AG08395 (cell line): ENCODE data around the gene STT3B.
"Not testable (repeated sequence)": the region's sequence is repeated elsewhere in the genome, so short reads cannot be mapped to it uniquely, and the experiment has no call there.

Experiments used
- DNase-seq: peaks from one replicate; pipeline ENCODE4 v3.0.0; 2012; ENCODE audit warnings: mixed read lengths, low spot score

STT3B gene

DNA sequence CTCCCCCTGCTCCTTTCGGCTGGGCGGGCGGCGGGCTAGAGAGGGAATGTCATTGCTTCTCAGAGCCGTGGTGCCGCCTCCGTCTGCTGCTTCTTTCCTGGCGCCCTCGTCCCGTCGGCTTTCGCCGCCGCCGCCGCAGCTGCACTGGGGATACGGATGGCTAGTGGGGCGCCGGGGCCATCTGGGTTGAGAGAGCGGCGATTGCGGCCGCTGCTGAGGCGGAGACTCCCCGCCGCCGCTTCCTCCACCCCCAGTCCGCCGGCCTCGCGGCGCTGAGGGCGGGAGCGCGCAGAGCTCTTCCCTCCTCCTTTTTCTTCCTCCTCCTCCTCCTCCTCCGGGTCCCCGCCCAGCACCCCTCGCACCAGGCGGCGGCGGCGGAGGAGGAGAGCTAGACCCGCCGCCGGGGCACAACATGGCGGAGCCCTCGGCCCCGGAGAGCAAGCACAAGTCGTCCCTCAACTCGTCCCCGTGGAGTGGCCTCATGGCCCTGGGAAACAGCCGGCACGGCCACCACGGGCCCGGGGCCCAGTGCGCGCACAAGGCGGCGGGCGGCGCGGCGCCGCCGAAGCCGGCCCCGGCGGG lies at the start of gene STT3B:
TSS of gene STT3B (plus strand) at position 339 of the 582 bp plus-strand sequence. CDS start at position 413, 74 bp downstream.
- peak; percentile 75 for DNase-seq

DNA sequence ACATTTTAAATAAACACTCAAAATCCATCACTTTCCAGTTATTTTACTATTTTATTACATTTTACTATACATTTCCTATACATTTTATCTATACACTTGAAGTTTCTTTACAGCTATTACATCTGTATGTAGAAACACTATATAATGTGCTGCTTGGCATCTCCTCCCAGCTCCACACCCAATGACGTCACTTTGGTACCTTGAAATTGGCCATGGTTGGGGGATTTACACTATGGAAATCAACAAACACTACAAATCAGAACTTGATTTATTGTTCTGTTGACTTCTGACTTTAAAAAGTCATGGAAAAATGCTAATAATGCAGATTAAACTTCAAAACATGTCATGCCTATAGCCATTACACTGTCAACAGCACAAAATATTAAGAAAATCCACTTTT lies 48.9 kb upstream of the STT3B start:
- DNase-seq = no peak

- DNase-seq = no peak
Measured at GRCh38 chr3:31485196-31485595, 47.5 kb upstream of the STT3B start.

- no peak for DNase-seq
Measured at GRCh38 chr3:31486865-31487533, 45.7 kb upstream of the STT3B start.

DNA sequence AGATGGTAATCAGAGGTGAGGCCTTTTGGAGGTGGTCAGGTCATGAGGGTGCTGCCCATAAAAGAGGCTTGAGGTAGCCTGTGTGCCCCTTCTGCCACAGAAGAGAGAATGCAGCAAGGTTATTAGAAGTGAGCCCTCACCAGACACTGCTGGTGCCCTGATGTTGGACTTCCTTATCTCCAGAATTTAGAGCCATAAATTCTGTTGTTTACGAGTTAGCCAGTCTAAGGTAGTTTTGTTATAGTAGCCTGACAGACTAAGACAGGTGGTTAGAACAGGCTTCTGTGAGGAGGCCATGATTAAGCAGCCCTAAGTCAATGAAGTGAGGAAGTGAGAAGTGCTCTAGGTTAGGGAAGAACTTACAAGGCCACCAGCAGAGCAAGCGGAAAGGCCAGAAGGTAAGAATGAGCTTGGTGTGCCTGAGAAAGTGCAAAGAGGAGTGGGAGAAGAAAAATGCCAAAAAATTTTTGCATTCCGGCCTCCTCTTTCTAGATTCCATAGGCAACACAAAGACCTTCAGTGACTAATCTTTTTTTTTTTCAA lies 44.2 kb upstream of the STT3B start:
- DNase-seq = no peak

DNA sequence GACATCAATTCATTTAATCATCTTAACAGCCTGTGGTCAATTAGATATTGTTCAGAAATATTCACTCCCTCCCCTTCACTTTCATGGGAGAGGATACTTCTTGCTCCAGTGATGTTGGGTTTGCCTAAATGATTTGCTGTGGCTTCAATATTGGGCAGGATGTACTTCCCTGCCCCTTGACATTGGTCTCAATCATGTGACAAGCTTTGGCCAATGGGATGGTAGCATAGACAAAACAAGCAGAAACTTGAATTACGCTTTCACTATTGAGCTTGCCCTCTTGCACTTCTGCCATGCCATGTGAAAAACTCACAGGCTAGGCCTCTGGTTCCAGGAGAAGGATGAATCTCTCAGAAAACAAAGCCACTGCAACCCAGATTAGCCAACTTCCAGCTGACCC lies 42.2 kb upstream of the STT3B start:
- DNase-seq = no peak

- DNase-seq = no peak
Measured at GRCh38 chr3:31491660-31492059, 41.1 kb upstream of the STT3B start.

DNA sequence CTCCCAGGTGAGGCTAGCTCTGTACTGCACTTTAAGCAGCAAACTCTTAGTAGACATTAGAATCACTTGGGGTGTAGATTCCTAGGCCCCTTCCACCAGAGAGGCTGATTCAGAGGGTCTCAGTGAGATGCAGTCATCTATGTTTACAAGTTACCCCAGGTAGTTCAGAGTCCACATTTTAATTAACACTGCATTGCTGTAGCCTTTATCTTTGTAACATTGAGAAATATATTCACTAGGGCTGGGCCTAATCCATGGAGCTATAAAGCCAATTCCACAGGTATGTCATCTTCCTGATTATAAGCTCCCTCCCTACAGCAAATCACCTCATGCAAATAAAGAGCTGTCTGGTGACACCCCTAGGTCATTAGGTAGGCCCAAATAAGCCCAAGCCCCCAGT lies 39.6 kb upstream of the STT3B start:
- DNase-seq = no peak

DNA sequence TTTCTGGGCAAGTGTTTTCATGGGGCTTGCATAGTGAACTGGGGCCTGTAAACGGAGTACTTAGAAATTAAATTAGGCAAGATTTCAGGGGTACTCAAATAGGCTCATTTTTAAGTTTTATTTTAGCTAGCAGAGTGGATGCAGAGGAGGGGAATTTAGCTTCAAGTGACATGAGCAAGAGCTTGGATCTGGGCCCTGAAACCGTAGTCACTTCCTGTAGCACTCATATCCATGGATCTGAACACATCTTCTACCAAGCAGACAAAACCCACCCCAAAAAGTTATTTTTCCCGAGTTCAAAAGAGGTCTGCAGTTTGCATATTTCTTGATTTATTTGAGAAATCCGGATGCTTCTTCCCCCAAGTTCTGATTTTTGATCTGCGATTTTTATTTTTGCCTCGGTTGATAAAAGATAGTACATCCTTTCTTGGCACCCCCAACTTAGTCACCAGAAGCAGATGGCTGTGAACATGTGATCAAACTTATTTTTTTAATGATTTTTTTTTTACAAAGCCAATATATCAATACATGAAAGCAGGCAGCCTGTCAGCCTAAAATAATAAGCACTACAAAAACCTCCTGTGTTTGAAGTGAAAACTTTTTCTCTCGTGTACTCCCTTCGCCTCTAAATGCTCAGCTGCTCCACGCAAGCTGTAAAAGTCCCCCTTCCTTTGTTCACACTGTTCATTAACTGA lies 36.6 kb upstream of the STT3B start:
- peak; percentile 46 for DNase-seq

DNA sequence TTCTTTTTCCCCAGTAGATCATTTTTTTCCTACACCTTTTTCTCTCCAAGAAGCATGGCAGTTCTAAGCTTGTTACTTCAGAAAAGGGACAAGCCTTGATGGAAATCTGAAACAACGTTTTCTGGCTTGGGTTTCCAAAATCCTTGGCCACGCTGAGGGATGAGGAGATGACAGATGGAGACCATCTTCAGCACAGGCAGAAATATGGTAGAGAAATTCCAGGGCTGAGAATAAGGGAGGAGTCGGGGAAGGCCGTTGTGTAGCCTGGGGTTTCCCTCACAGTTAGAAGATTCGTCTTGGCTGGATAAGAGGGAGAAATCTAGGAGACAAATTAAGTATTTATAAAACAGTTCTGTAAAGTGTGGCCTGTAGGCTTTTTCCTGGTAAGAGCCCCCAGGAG lies 33.9 kb upstream of the STT3B start:
- no peak for DNase-seq

GRCh38 chr3:31499281-31499680 lies 33.4 kb upstream of the STT3B start:
- no peak for DNase-seq

- no peak for DNase-seq
Measured at GRCh38 chr3:31502803-31503221, 29.9 kb upstream of the STT3B start.

GRCh38 chr3:31503456-31503855 lies 29.3 kb upstream of the STT3B start:
- DNase-seq = no peak

DNA sequence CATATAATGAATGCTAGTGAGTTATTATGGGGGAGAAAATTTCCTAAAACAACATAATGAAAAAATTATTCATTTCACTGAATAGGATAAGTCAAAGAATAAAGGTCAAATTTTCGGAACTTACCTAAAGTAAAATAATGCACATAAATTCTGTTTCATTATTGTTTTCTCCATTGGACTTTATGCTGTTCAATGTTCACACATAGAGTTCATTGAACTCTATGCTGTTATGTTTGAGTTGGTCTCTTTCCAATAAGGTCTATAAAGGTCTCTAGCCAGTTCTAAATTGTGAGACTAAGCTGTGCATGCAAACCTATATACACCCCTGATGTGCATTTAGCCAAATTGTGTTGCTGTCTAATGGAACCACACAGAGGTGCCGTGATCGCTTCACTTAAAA lies 28.5 kb upstream of the STT3B start:
- no peak for DNase-seq

DNA sequence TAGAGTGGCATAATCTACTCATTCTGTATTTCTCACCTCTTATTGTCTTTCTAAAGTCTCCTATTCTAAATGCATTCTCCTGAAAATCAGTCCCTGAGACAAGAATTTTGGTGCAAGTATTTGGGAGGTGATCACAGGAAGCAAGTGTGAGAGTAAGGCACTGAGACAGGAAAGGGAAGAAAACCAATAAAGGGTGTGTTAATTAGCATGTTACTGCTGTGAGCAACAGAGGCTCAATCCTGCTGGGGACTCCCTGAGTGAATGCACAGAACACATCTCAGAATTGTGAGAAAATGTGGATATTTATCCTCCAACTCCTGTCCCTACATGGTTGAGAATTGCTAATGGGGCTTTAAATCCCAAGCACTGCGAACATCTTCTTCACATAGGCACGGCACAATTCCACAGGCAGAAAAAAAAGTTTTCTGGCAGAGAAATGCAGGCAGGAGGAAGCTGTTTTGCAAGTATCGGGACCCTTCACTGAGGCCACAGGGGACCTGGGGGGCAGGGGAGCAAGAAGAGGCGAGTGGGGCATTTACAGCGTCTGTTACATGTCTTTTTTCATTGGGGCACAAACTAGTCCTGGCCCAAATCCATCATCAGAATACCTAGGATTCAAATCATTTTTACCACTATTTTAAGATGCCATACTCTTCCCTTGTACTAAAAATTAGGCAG lies 27.2 kb upstream of the STT3B start:
- DNase-seq = no peak

DNA sequence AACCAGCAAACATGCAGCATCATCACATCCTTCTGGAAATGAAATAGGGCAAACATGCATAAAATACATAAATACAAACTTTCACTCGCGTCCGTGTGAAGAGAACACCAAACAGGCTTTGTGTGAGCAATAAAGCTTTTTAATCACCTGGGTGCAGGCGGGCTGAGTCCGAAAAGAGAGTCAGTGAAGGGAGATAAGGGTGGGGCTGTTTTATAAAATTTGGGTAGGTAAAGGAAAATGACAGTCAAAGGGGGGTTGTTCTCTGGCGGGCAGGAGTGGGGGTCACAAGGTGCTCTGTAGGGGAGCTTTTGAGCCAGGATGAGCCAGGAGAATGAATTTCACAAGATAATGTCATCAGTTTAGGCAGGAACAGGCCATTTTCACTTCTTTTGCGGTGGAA lies 26.2 kb upstream of the STT3B start:
- not testable (repeated sequence) for DNase-seq

DNA sequence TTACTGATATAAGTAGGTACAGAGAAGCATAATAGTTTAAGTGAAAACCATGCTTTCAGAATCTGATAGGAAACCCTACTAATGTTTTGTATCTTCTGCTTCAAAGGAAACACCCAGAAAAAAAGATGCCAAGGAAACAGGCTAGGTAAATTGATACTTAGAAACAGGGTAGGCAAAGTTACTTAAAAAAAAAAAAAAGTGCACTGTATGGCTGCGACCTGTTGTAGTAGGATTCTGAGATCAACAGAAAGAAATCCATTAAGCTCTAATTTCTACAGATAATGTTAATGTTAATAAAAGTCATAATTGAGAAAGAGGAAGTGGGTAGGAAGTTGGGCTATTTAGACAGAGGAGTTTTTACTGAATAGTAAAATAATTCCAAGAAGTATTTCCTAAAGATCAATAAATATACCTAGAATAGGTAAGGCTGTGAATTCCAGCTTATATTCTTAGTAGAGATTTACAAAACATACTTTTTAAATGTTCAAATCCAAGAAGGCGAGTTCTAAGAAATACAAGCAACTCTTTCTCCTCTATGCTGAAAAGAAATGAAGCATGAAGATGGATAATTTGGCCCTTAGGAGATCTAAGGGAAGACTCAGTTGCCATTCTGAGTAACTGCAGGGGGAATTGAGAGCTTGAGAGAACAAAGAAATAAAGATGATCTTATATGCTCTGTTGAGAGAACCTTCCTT lies 24.1 kb upstream of the STT3B start:
- DNase-seq = no peak

- DNase-seq = no peak
Measured at GRCh38 chr3:31509147-31509728, 23.5 kb upstream of the STT3B start.

- no peak for DNase-seq
Measured at GRCh38 chr3:31514570-31514969, 18.2 kb upstream of the STT3B start.

DNA sequence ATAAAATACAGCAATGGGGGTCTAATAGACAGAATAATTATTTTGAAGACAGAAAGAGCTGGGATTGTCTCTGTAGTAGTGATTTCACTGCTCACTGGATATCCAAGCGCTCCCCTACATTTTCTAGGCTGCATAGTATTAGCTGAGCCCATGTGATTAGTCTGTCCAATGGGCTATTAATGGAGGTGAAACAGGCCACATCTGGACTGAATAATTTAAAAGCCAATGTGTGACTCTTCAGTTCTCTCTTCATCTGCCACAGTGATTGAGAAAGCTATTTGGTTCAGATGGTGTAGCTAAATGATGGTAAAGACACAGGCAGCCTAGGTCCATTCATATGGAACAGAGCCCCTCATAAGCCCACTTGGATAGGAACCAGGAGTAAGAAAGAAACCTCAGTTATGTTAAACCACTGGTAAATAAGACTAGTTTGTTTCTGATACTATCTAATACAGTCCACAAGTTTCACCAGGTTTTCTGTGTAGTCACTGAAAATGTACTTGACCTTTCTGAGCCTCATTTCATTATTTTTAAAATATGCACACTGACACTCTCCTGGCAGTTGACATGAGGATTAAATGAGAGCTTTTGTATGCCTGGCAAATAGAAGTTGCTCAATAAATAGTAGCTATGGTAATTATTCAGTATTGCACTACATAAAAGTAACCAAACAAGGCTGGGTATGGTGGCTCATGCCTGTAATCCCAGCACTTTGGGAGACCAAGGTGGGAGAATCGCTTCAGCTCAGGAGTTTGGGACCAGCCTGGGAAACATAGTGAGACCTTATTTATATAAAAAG lies 17.0 kb upstream of the STT3B start:
- no peak for DNase-seq

- no peak for DNase-seq
Measured at GRCh38 chr3:31516757-31517156, 16.0 kb upstream of the STT3B start.
